HepG2 (cell line): ENCODE data around the gene AKTIP. TPM values are rescaled to one million over a fixed set of nuclear protein-coding genes. Genes with fewer than 3 reads are reported as not detected.

ENCODE experiments used
- BRF2 ChIP-seq: sonication (generic); formaldehyde crosslinking; IDR thresholded peaks from 2 replicates; pipeline ENCODE4 v1.8.1; 2022; ENCODE audit warnings: mild to moderate bottlenecking, missing genetic modification reagents
- CBX2 ChIP-seq, 2 experiments: fragments of 200-600 bp in 1 of 2; sonication (generic); formaldehyde crosslinking in 1 of 2; IDR thresholded peaks; 2 replicates each; pipeline versions ENCODE4 v1.7.0 to v1.8.1; 2018 to 2022; ENCODE audit warnings: low read depth in 2 of 2, low read length in 1 of 2, mild to moderate bottlenecking in 1 of 2, missing genetic modification reagents in 1 of 2
- EHMT2 ChIP-seq: fragments of 200-600 bp; sonication (generic); IDR thresholded peaks from 2 replicates; pipeline ENCODE4 v1.7.0; 2017; ENCODE audit warnings: antibody characterized with exemption, low read depth, low read length, borderline replicate concordance
- EP300 ChIP-seq, 3 experiments: sonication (generic) in 1 of 3; formaldehyde crosslinking in 1 of 3; IDR thresholded peaks; 2 replicates each; pipeline versions ENCODE4 v1.5.1 to v1.6.1; 2011 to 2020; ENCODE audit warnings: low read depth in 2 of 3, low read length in 2 of 3, borderline replicate concordance in 1 of 3, improper control_type of control experiment in 1 of 3, mild to moderate bottlenecking in 1 of 3, missing genetic modification reagents in 1 of 3, moderate library complexity in 1 of 3
- HOXA7 ChIP-seq: sonication (generic); formaldehyde crosslinking; IDR thresholded peaks from 2 replicates; pipeline ENCODE4 v1.8.1; 2022; ENCODE audit warnings: mild to moderate bottlenecking, missing genetic modification reagents, moderate library complexity
- HOXD1 ChIP-seq: sonication (generic); formaldehyde crosslinking; IDR thresholded peaks from 2 replicates; pipeline ENCODE4 v1.5.0; 2020; ENCODE audit warnings: missing genetic modification reagents
- IRF9 ChIP-seq: sonication (generic); formaldehyde crosslinking; IDR thresholded peaks from 2 replicates; pipeline ENCODE4 v1.8.0; 2022; ENCODE audit warnings: missing genetic modification reagents, mild to moderate bottlenecking, borderline replicate concordance
- MYC ChIP-seq: sonication (generic); formaldehyde crosslinking; IDR thresholded peaks from 2 replicates; pipeline ENCODE4 v1.9.0; 2021; ENCODE audit warnings: missing genetic modification reagents, borderline replicate concordance
- NFYB ChIP-seq: sonication (generic); formaldehyde crosslinking; IDR thresholded peaks from 2 replicates; pipeline ENCODE4 v1.4.0; 2020; ENCODE audit warnings: missing genetic modification reagents
- PBX3 ChIP-seq: sonication (generic); formaldehyde crosslinking; IDR thresholded peaks from 2 replicates; pipeline ENCODE4 v1.8.1; 2023; ENCODE audit warnings: missing genetic modification reagents, inconsistent platforms, borderline replicate concordance
- SP2 ChIP-seq: sonication (generic); formaldehyde crosslinking; IDR thresholded peaks from 2 replicates; pipeline ENCODE4 v1.5.1; 2020; ENCODE audit warnings: mild to moderate bottlenecking, missing genetic modification reagents
- ZBED4 ChIP-seq: sonication (generic); formaldehyde crosslinking; IDR thresholded peaks from 2 replicates; pipeline ENCODE4 v1.4.0; 2020; ENCODE audit warnings: missing genetic modification reagents, borderline replicate concordance
- ZNF136 ChIP-seq: sonication (generic); formaldehyde crosslinking; IDR thresholded peaks from 2 replicates; pipeline ENCODE4 v1.8.1; 2022; ENCODE audit warnings: low read depth, mild to moderate bottlenecking, moderate library complexity, missing genetic modification reagents
- ZNF282 ChIP-seq: fragments of 450-650 bp; IDR thresholded peaks from 2 replicates; pipeline ENCODE4 v1.6.1; 2018; ENCODE audit not compliant: partially characterized antibody
- ZNF574 ChIP-seq: sonication (generic); formaldehyde crosslinking; IDR thresholded peaks from 2 replicates; pipeline ENCODE4 v1.4.0; 2020; ENCODE audit warnings: missing genetic modification reagents
- polyA plus RNA-seq, 8 experiments: library from polyadenylated mRNA; depleted of rRNA in 3 of 8; stranded (reverse) in 7 of 8; unstranded in 1 of 8; fragments of >200 nt; fragmentation: Illumina TruSeq in 4 of 8; extraction: Trizol in 4 of 8; gene quantifications; 2 replicates each; pipeline versions ENCODE4 v1.2.1 to v1.2.3, GENCODE V29; 2011 to 2016; ENCODE audit warnings: low read depth in 4 of 8, missing spikeins in 1 of 8, mixed read lengths in 1 of 8; ENCODE audit not compliant: insufficient read depth in 1 of 8
- total RNA-seq, 5 experiments: library from RNA; depleted of rRNA; stranded (reverse); fragments of >200 nt; fragmentation: Illumina TruSeq; extraction: Trizol; gene quantifications; 2 replicates each; pipeline ENCODE4 v1.2.3, GENCODE V29; 2016; ENCODE audit warnings: low read depth in 1 of 5

AKTIP gene
- total and polyA plus RNA-seq, 2 of the 13 experiments (the other 11 are each of a cell fraction or from before 2014, with no cell fraction given): 28.8 to 49.0 TPM

- TF ChIP-seq PBX3 (CRISPR knock-in tag): no peak
- TF ChIP-seq BRF2 (CRISPR knock-in tag): no peak
- TF ChIP-seq MYC: peak; percentile 80
- TF ChIP-seq ZNF136 (CRISPR knock-in tag): 0 out of 2 replicates have a peak, but pooled peaks have one; percentile 75
- no peak for TF ChIP-seq ZNF574 (CRISPR knock-in tag)
- TF ChIP-seq CBX2 (IDR thresholded peaks at IDR 0.05; ENCODE audit: low read depth, low read length): no peak
- no peak for TF ChIP-seq CBX2 (CRISPR knock-in tag; IDR thresholded peaks at IDR 0.05; ENCODE audit: low read depth)
- no peak for TF ChIP-seq EP300 (IDR thresholded peaks at IDR 0.05; ENCODE audit: low read depth in 2 of 2, low read length in 2 of 2)
- TF ChIP-seq EP300 (CRISPR knock-in tag; IDR thresholded peaks at IDR 0.05; ENCODE audit: borderline replicate concordance): no peak
- TF ChIP-seq NFYB (CRISPR knock-in tag): no peak
- no peak for TF ChIP-seq IRF9 (CRISPR knock-in tag)
- TF ChIP-seq EHMT2: no peak
- TF ChIP-seq HOXA7 (CRISPR knock-in tag): no peak
- no peak for TF ChIP-seq HOXD1 (CRISPR knock-in tag)
- TF ChIP-seq ZBED4 (CRISPR knock-in tag): peak; percentile 28; the same call in 1 of the 2 replicates
- no peak for TF ChIP-seq SP2 (CRISPR knock-in tag)
- TF ChIP-seq ZNF282: no peak
Measured at GRCh38 chr16:53549970-53550690, 47.1 kb upstream of the AKTIP start (continued).
